Measurements from ENCODE around the gene ZBED1. TPM values are rescaled to one million over a fixed set of nuclear protein-coding genes. Genes with fewer than 3 reads are reported as not detected.

Gene ZBED1
- total RNA-seq, 1 experiment from 2014 or later, result 56.4 TPM

DNA sequence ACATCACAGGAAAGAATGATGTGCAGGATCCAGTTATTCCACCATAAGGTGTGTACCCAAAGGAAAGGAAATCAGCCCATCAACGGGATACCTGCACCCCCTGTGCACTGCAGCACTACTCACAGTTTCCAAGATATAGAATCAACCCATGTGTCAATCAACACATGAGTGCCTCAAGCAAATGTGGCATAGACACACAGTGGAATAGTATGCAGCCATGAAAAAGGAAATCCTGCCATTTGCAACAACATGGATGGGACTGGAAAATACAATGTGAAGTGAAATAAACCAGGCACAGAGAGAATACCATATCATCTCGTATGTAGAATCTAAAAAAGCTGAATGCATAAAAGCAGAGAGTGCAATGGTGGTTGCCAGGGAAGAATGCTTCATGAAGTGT, 53.3 kb downstream of the ZBED1 start:
- no peak for DNase-seq (ENCODE audit: low read depth)
- in situ Hi-C loops (cut with HindIII; ENCODE audit: low pct_unique_long_range_greater_than_20kb, low sequenced_read_pairs), result no loop called here

DNA sequence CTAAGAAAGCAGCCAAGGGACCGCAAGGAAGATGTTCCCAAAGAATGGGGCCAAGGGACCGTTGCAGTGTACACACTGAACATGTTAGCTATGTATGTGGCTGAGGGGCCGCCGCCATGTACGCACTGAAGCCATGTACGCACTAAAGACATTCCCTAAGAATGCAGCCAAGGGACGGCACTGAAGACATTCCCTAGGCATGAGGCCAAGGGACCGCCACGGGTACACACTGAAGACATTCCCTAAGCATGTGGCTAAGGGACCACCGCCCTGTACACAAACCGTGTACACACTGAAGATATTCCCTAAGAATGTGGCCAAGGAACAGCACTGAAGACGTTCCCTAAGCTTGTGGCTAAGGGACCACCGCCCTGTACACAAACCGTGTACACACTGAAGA, 54.0 kb downstream of the ZBED1 start:
- no peak for DNase-seq (ENCODE audit: low read depth)
- in situ Hi-C loops (cut with HindIII; ENCODE audit: low pct_unique_long_range_greater_than_20kb, low sequenced_read_pairs), result no loop called here

DNA sequence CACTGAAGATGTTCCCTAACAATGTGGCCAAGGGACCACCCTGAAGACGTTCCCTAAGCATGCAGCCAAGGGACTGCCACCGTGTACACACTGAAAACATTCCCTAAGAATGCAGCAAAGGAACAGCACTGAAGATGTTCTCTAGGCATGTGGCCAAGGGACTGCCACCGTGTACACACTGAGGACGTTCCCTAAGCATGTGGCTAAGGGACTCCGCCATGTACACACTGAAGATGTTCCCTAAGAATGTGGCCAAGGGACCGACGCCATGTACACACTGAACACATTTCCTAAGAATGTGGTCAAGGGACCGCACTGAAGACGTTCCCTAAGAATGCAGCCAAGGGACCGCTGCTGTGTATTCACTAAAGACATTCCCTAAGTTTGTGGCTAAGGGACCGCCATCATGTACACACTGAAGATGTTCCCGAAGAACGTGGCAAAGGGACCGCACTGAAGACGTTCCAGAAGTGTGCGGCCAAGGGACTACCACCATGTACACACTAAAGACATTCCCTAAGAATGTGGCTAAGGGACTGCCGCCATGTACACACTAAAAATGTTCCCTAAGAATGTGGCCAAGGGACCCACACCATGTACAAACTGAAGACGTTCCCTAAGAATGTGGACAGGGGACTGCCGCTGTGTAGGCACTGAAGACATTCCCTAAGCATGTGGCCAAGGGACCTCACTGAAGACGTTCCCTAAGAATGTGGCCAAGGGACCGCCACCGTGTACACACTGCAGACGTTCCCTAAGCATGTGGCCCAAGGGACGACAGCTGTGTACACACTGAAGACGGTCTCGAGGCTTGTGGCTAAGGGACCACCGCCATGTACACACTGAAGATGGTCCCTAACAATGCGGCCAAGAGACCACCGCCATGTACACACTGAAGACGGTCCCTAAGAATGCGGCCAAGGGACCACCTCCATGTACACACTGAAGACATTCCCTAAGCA, 54.8 kb downstream of the ZBED1 start:
- no peak for DNase-seq (ENCODE audit: low read depth)
- in situ Hi-C loops (cut with HindIII; ENCODE audit: low pct_unique_long_range_greater_than_20kb, low sequenced_read_pairs), result no loop called here

DNA sequence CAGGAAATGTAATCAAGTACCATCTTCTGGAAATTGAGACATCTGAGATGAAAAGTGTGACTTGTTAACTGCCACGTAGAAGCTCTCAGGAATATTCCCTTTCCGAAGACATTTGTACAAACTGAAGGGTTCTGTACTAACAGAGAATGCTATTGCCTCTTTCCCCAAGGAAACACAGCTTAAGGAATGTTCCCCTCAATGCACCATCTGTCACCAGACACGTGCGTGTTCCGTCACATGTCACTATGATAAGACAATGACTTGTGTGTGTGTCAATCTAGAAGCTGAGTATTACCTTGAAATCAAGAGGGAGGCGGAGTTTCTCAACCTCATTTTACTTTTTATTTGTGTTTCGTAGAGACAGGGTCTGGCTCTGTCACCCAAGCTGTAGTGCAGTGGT, 58.1 kb downstream of the ZBED1 start:
- no peak for DNase-seq (ENCODE audit: low read depth)
- in situ Hi-C loops (cut with HindIII; ENCODE audit: low pct_unique_long_range_greater_than_20kb, low sequenced_read_pairs), result no loop called here

DNA sequence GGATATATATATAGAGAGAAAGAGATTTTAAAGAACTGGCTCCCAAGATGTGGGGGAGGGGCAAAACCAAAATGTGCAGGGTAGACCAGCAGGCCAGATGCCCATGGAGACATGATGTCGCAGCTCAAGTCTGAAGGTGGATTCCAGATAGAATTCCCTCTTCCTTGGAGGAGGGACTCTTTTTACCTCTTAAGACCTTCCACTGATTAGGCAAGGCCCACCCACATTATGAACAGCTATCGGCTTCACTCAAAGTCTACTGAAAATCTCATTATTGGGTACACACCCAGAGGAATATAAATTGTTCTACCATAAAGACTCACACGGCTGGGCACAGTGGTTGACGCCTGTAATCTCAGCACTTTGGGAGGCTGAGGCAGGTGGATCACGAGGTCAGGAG, 59.3 kb downstream of the ZBED1 start:
- in situ Hi-C loops (cut with HindIII; ENCODE audit: low pct_unique_long_range_greater_than_20kb, low sequenced_read_pairs), result no loop called here
- no peak for DNase-seq (ENCODE audit: low read depth)

DNA sequence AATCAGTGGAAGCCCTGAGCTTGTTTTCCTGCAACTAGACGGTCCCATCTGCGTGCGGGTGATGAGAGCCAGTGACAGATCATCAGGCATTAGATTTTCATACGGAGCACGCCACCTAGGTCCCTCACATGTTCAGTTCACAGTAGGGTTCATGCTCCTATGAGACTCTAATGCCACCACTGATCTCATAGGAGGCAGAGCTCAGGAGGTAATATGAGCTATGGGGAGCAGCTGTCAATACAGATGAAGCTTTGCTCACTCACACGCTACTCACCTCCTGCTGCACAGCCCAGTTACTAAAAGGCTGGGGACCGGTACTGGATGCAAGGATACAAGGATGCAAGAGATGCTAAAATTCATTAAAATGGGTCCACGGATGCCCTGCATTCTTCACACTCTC, 61.2 kb downstream of the ZBED1 start:
- in situ Hi-C loops (cut with HindIII; ENCODE audit: low pct_unique_long_range_greater_than_20kb, low sequenced_read_pairs), result no loop called here
- DNase-seq (ENCODE audit: low read depth), result no peak

Other genes with a start within 250 kb of the ZBED1 start
- gene DHRSX, start within 50 bp of the ZBED1 start, total RNA-seq (2014; rRNA removed; shearing (Covaris generic); ENCODE audit: low replicate concordance), result 31.3 and 38.2 TPM in 2 replicates
- gene CD99, start 190.3 kb upstream of the ZBED1 start, total RNA-seq (2014; rRNA removed; shearing (Covaris generic); ENCODE audit: low replicate concordance), result 156 and 200 TPM in 2 replicates